ENCODE data around the gene HIBCH.
"Not testable (repeated sequence)": the region's sequence is repeated elsewhere in the genome, so short reads cannot be mapped to it uniquely, and the experiment has no call there.

The HIBCH gene

GRCh38 chr2:190340369-190340768 lies 20.7 kb upstream of the HIBCH start:
- peak; percentile 23 for DNase-seq

GRCh38 chr2:190339394-190339793 lies 19.8 kb upstream of the HIBCH start:
- DNase-seq, result no peak

- no peak for DNase-seq
These were observed 18.8 kb upstream of the HIBCH start for GRCh38 chr2:190338453-190338852.

- DNase-seq, result no peak
These were observed 16.8 kb upstream of the HIBCH start for GRCh38 chr2:190336420-190336819.

- DNase-seq, result not testable (repeated sequence)
These were observed 16.0 kb upstream of the HIBCH start for GRCh38 chr2:190335584-190335983.

- no peak for DNase-seq
These were observed 15.6 kb upstream of the HIBCH start for GRCh38 chr2:190335225-190335559.

GRCh38 chr2:190334479-190335224 lies 15.0 kb upstream of the HIBCH start:
- no peak for DNase-seq

- no peak for DNase-seq
These were observed 14.3 kb upstream of the HIBCH start for GRCh38 chr2:190333928-190334327.

- no peak for DNase-seq
These were observed 13.8 kb upstream of the HIBCH start for GRCh38 chr2:190333395-190333794.

GRCh38 chr2:190328573-190329147 lies 9.0 kb upstream of the HIBCH start:
- no peak for DNase-seq

- no peak for DNase-seq
These were observed 8.4 kb upstream of the HIBCH start for GRCh38 chr2:190327867-190328572.

GRCh38 chr2:190325588-190325987 lies 6.0 kb upstream of the HIBCH start:
- no peak for DNase-seq

GRCh38 chr2:190323406-190323805 lies 3.8 kb upstream of the HIBCH start:
- DNase-seq, result no peak

- DNase-seq, result no peak
These were observed 1.1 kb upstream of the HIBCH start for GRCh38 chr2:190320696-190321095.

- no peak for DNase-seq
These were observed 583 bp downstream of the HIBCH start for GRCh38 chr2:190318931-190319554.

- no peak for DNase-seq
These were observed 1.1 kb downstream of the HIBCH start for GRCh38 chr2:190318514-190318913.

GRCh38 chr2:190315273-190315672 lies 4.4 kb downstream of the HIBCH start:
- peak; percentile 50 for DNase-seq

- no peak for DNase-seq
These were observed 5.7 kb downstream of the HIBCH start for GRCh38 chr2:190313880-190314279.

GRCh38 chr2:190312635-190313025 lies 7.0 kb downstream of the HIBCH start:
- DNase-seq, result not testable (repeated sequence)

GRCh38 chr2:190311893-190312634 lies 7.6 kb downstream of the HIBCH start:
- DNase-seq, result no peak

- no peak for DNase-seq
These were observed 11.6 kb downstream of the HIBCH start for GRCh38 chr2:190308031-190308430.

GRCh38 chr2:190304404-190304803 lies 15.2 kb downstream of the HIBCH start:
- DNase-seq, result no peak

GRCh38 chr2:190303647-190304046 lies 16.0 kb downstream of the HIBCH start:
- DNase-seq, result no peak
